Endothelial cell of umbilical vein (primary cell): Measurements from ENCODE around the gene SMARCC1.

Experiments used
- CTCF ChIP-seq, 2 donors: IDR thresholded peaks; 1 replicate in 1 of 2; 2 replicates in 1 of 2; pipeline ENCODE4 v1.5.1; 2011; ENCODE audit warnings: low read length in 2 of 2, mild to moderate bottlenecking in 2 of 2, moderate library complexity in 2 of 2, control low read depth in 1 of 2, inconsistent platforms in 1 of 2, low read depth in 1 of 2; ENCODE audit not compliant: insufficient read depth in 1 of 2; ENCODE audit errors: extremely low read depth in 1 of 2
- EZH2 ChIP-seq: IDR thresholded peaks from 2 replicates; pipeline ENCODE4 v1.6.1; 2012; ENCODE audit warnings: borderline replicate concordance, low read depth, mild to moderate bottlenecking, moderate library complexity, low read length, inconsistent platforms; ENCODE audit not compliant: severe bottlenecking
- GATA2 ChIP-seq: IDR thresholded peaks from 2 replicates; pipeline ENCODE4 v1.7.0; 2011; ENCODE audit warnings: low read depth, mild to moderate bottlenecking, moderate library complexity, mixed read lengths, low read length; ENCODE audit not compliant: insufficient read length, insufficient read depth
- JUN ChIP-seq: IDR thresholded peaks from 2 replicates; pipeline ENCODE4 v1.6.1; 2011; ENCODE audit warnings: borderline replicate concordance, low read depth; ENCODE audit not compliant: insufficient read length, insufficient read depth
- MAX ChIP-seq: IDR thresholded peaks from 2 replicates; pipeline ENCODE4 v1.6.1; 2011; ENCODE audit not compliant: insufficient read depth, insufficient read length
- MYC ChIP-seq: IDR thresholded peaks from one replicate; pipeline ENCODE4 v1.6.1; 2011; ENCODE audit warnings: mild to moderate bottlenecking, low read depth, low read length
- POLR2A ChIP-seq: IDR thresholded peaks from 2 replicates; pipeline ENCODE4 v1.6.1; 2012; ENCODE audit warnings: low read depth, mild to moderate bottlenecking, control low read depth, low read length
- POLR2AphosphoS5 ChIP-seq: IDR thresholded peaks from 2 replicates; pipeline ENCODE4 v1.6.1; 2012; ENCODE audit warnings: low read depth, mild to moderate bottlenecking, control low read depth, low read length, moderate library complexity; ENCODE audit not compliant: insufficient read depth

GRCh38 chr3:47643092-47643491, 138.6 kb downstream of the SMARCC1 start:
- TF ChIP-seq CTCF (IDR thresholded peaks at IDR 0.05; ENCODE audit: extremely low read depth in 1 of 2, insufficient read depth in 1 of 2, low read depth in 1 of 2, low read length in 2 of 2) (no peak), POLR2A (no peak), MAX (no peak), MYC (no peak), EZH2 (no peak), POLR2AphosphoS5 (no peak), GATA2 (no peak), JUN (no peak)
